Activated B cell treated with CpG ODN at 0.5 μM for 24 hours (primary cell): Measurements from ENCODE around the gene IL34. TPM values are rescaled to one million over a fixed set of nuclear protein-coding genes. Genes with fewer than 3 reads are reported as not detected.

Experiments
- ATAC-seq: fragments of 200-7000 bp; cut with Tn5 transposase; one replicate; pipeline ENCODE4 v1.10.0; 2021; ENCODE audit warnings: low read depth, mild to moderate bottlenecking, moderate library complexity
- CTCF ChIA-PET: fragments of 350-600 bp; sonication (Branson Sonifier 250); formaldehyde crosslinking; loops from one replicate; lab custom pipeline; 2021; ENCODE audit warnings: antibody characterized with exemption; lab: Charles Lee
- POLR2A ChIA-PET: fragments of 350-600 bp; sonication (Branson Sonifier 250); formaldehyde crosslinking; loops from one replicate; lab custom pipeline; 2021; ENCODE audit warnings: antibody characterized with exemption; lab: Charles Lee
- DNase-seq: peaks from one replicate; pipeline ENCODE4 v3.0.0; 2022
- H3K27ac Mint-ChIP-seq: one replicate; pipeline ENCODE4 v1.8.0; 2020; ENCODE audit warnings: mixed read lengths
- H3K27me3 Mint-ChIP-seq: one replicate; pipeline ENCODE4 v1.8.0; 2021; ENCODE audit warnings: mixed read lengths
- H3K36me3 Mint-ChIP-seq: one replicate; pipeline ENCODE4 v1.8.0; 2021; ENCODE audit warnings: low read depth, mixed read lengths
- H3K4me1 Mint-ChIP-seq: one replicate; pipeline ENCODE4 v1.8.0; 2021; ENCODE audit warnings: mixed read lengths
- H3K4me3 Mint-ChIP-seq: one replicate; pipeline ENCODE4 v1.8.0; 2020; ENCODE audit warnings: mild to moderate bottlenecking, mixed read lengths
- H3K9me3 Mint-ChIP-seq: one replicate; pipeline ENCODE4 v1.8.0; 2020; ENCODE audit warnings: mixed read lengths
- CTCF ChIP-seq: fragments of 200-600 bp; IDR thresholded peaks from one replicate; pipeline ENCODE4 v1.8.0; 2022; ENCODE audit warnings: antibody characterized with exemption, mild to moderate bottlenecking
- intact Hi-C: fragments of 100-400 bp; cut with micrococcal nuclease; formaldehyde crosslinking; loops from one replicate; pipeline ENCODE4 v1.15.1; 2024
- total RNA-seq: library from RNA; stranded (reverse); gene quantifications from 2 replicates; pipeline ENCODE4 v1.2.3, GENCODE V29; 2022

IL34 gene
- total RNA-seq, result 0.49 and 0.71 TPM in 2 replicates

- Mint-ChIP-seq H3K27ac (no peak within 1 kb of the TSS), H3K4me1 (no peaks in the 10 kb centered on the region), H3K27me3 (peaks cover 12% of the 10 kb centered on the region), H3K4me3 (no peak within 1 kb of the TSS), H3K36me3 (no peaks in the 10 kb centered on the region), H3K9me3 (no peaks in the 10 kb centered on the region)
- ChIA-PET CTCF (no interaction called here), POLR2A (no interaction called here)
- no peak for ATAC-seq
- intact Hi-C loops, result no loop called here
- no peak for TF ChIP-seq CTCF
- DNase-seq, result no peak
These were observed at the start of gene IL34 for GRCh38 chr16:70646260-70647241. Gene IL34 (plus strand): TSS chr16:70646559. CDS start chr16:70646948, 389 bp downstream.

- TF ChIP-seq CTCF, result no peak
- intact Hi-C loops, result no loop called here
- Mint-ChIP-seq H3K36me3 (no peaks in the 10 kb centered on the region), H3K4me1 (no peaks in the 10 kb centered on the region), H3K4me3 (no peak overlapping the region), H3K27ac (no peak overlapping the region), H3K27me3 (peaks cover 3% of the 10 kb centered on the region), H3K9me3 (no peaks in the 10 kb centered on the region)
- DNase-seq (no peak), ATAC-seq (no peak)
- ChIA-PET CTCF (no interaction called here), POLR2A (no interaction called here)
These were observed 49.1 kb upstream of the IL34 start for GRCh38 chr16:70597135-70597835.

GRCh38 chr16:70598937-70599503 lies 47.3 kb upstream of the IL34 start:
- Mint-ChIP-seq H3K4me3 (no peak overlapping the region), H3K27ac (no peak overlapping the region), H3K4me1 (no peaks in the 10 kb centered on the region), H3K9me3 (no peaks in the 10 kb centered on the region), H3K27me3 (peaks cover 3% of the 10 kb centered on the region), H3K36me3 (no peaks in the 10 kb centered on the region)
- ChIA-PET CTCF (no interaction called here), POLR2A (no interaction called here)
- intact Hi-C loops, result no loop called here
- no peak for DNase-seq
- TF ChIP-seq CTCF, result no peak
- ATAC-seq, result no peak

GRCh38 chr16:70600730-70601129 lies 45.6 kb upstream of the IL34 start:
- ChIA-PET CTCF (no interaction called here), POLR2A (no interaction called here)
- intact Hi-C loops, result no loop called here
- Mint-ChIP-seq H3K4me1 (no peaks in the 10 kb centered on the region), H3K27ac (no peak overlapping the region), H3K4me3 (no peak overlapping the region), H3K9me3 (no peaks in the 10 kb centered on the region), H3K36me3 (no peaks in the 10 kb centered on the region), H3K27me3 (peaks cover 3% of the 10 kb centered on the region)
- ATAC-seq (no peak), DNase-seq (no peak)
- TF ChIP-seq CTCF, result no peak
